ENCODE data around the gene SLC6A8.

The SLC6A8 gene

DNA sequence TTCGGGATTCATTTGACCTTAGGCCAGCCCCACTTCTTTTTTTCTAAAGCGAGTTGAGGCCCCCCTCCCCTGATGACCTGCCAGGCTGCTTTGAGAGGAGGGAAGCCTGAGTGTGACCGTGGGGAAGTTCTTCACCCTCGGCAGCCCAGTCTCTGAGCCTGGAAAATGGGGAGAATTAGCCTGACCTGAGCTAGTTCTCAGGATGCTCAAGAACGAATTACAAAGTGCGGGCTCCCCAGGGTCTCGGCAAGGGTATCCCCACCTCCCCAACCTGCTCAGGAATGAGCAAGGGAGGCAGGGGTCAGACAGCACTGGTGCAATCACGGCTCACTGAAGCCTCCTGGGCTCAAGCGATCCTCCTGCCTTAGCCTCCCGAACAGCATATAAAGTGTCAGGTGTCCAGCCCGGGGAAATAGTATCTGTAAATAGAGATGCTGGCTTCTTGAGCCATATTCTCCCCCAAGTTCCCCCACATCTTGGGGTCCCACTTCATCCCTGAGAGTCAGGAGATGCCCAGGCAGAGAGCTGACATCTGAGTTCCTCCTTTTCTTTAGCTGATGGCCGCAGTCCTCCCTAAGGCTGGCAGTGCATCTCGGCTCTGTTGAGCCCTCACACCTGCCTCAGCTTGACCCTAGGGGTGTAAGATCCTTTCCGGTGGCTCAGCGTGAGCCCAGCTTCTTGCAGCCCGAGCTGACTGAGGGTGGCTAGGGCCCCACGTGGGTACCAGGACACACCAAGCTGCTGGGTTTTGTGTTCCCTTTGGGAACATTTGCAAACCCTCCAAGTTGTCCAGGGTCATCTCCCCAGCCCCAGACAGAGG is 39.2 kb upstream of the SLC6A8 start:
- no peak for DNase-seq (ENCODE audit: low read depth, low spot score)

DNA sequence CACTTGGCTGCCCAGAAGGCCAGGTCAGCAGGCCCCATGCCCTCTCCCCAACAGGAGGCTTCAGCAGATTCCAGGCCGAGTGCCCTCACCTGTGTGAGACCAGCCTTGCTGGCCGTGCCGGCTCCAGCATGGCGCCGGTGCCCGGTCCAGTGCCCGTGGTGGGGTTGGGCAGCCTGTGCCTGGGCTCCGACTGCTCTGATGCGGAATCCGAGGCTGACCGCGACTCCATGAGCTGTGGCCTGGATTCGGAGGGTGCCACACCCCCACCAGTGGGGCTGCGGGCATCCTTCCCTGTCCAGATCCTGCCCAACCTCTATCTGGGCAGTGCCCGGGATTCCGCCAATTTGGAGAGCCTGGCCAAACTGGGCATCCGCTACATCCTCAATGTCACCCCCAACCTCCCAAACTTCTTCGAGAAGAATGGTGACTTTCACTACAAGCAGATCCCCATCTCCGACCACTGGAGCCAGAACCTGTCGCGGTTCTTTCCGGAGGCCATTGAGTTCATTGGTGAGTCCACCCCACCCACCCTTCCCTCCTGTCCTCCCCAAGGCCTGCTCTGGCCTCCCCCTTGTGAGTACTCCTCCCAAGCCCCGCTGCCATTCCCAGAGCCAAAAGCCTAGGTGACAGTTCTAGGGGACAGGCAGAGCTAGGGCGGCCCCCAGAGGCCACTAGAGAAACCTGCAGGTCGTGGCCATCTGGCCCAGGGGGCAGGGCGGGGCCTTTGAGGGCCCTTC is 38.4 kb upstream of the SLC6A8 start:
- DNase-seq (ENCODE audit: low read depth, low spot score): peak; percentile 89

DNA sequence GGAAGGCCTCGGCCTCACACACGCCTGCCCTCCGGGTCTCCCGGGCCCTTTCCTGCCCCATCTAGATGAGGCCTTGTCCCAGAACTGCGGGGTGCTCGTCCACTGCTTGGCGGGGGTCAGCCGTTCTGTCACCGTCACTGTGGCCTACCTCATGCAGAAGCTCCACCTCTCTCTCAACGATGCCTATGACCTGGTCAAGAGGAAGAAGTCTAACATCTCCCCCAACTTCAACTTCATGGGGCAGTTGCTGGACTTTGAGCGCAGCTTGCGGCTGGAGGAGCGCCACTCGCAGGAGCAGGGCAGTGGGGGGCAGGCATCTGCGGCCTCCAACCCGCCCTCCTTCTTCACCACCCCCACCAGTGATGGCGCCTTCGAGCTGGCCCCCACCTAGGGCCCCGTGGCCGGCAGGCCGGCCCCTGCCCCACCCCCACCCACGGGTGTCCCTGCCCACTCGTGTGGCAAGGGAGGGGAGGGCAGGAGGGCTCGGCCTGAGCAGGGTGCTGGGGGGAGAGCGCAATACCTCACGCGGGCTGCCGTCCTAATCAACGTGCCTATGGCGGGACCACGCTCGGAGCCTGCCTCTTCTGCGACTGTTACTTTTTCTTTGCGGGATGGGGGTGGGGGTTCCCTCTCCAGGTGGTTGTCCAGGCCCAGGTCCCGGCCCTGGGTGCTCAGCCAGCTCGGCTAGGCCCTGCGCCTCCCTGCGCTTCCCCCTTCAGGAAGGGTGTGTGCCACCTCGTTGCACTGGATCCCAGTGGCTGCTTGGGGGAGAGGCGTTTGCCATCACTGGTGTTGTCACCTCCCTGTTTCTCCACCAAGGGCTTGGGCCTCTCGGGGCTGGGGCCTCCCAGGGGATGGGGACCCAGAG is 37.6 kb upstream of the SLC6A8 start:
- DNase-seq (ENCODE audit: low read depth, low spot score): no peak

DNA sequence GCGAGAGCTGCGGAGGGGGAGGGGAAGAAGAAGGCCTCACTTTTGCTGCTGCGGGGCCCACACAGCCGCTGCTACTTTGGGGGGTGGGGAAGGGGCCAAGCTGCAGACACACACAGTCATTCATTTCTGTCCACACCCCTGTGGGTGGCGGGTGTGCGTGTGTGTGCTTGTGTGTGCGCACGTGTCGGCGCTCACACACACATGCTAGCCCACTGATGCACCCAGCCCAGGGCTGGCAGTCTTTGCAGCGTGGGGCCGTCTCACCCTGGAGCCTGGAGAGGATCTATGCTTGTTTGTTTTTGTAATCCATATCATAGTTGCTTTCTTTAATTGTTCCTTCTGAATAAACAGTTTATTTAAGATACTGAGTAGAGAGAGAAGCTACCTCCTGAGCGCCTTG is 36.8 kb upstream of the SLC6A8 start:
- DNase-seq (ENCODE audit: low read depth, low spot score): no peak

DNA sequence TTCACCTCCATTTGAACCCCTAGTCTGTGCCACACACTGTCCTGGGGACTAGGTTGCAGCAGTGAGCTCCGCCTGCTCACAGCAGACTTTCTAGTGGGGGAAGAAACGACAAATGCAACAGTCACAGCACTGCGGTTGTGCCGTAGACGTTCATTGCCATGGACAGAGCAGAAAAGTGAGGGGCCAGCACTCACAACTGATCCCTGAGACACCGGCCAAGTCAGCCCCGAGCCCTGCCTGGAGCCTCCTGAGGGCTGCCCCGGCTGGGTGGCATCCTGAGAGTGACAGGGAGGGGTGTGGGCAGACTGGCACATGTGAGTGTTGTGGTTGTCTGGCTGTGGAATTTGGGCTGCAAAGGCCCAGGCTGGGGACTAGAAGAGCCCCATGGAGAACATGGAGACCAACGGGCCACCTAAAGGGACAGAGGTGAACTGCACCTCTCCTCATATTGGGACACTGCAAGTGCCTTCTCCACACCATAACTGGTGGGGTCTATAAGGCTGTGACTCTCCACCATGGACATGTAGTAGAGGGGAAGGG is 36.1 kb upstream of the SLC6A8 start:
- DNase-seq (ENCODE audit: low read depth, low spot score): no peak

DNA sequence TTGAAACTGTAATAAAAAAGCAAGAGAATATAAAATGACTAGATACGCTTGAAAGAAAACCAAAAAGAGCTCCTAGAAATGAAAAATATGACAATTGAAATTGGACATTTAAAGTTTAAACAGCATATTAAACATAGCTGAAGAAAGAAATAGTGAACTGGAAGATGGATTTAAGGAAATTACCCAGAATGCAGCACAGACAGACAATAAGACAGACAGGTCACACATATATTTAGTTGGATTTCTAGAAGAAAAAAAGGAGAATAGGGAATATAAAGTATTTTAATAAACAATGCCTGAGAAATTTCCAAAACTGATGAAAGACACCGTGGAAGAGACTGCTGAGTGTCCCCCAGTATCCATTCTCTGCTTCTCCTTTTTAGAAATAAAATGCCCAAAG is 34.2 kb upstream of the SLC6A8 start:
- no peak for DNase-seq (ENCODE audit: low read depth, low spot score)

DNA sequence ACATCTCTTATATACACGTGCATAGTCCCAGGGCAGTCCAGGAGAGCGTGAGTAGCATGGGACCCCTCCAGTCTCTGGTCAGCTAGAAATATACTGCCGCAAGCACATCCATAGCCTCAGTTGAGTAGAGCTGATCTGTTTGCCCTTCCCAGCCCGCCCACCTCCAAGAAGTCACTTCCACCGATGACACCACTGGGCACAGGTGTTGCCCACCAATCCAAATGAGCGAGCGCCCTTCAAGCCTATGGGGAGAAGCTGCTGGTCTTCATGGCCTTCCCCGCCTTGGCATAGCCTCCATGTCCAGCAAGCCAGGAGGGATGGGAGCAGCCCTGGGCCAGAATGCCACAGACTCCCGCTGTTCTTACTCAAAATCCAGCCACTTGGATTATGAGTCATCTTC is 30.6 kb upstream of the SLC6A8 start:
- no peak for DNase-seq (ENCODE audit: low read depth, low spot score)

DNA sequence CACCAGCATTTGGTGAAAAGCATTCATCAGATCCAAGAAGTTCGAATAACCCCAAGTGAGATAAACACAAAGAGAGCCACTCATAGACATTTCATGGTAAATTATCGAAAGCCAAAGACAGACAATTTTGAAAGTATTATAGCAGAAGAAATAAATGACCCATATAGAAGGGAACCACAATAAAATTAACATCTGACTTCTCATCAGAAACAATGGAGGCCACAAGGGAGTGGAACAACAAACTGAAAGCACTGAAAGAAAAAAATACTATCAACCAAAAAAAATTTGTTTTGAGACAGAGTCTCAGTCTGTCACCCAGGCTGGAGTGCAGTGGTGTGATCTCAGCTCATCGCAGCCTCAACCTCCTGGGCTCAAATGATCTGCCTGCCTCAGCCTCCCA is 28.5 kb upstream of the SLC6A8 start:
- DNase-seq (ENCODE audit: low read depth, low spot score): no peak

DNA sequence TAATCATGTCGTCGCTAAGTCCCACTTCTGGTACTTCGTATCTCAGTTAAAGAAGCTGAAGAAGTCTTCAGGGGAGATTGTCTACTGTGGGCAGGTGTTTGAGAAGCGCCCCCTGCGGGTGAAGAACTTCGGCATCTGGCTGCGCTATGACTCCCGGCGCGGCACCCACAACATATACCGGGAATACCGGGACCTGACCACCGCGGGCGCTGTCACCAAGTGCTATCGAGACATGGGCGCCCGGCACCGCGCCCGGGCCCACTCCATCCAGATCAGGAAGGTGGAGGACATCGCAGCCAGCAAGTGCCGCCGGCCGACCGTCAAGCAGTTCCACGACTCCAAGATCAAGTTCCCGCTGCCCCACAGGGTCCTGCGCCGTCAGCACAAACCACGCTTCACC is 25.5 kb upstream of the SLC6A8 start:
- peak; percentile 95 for DNase-seq (ENCODE audit: low read depth, low spot score)

DNA sequence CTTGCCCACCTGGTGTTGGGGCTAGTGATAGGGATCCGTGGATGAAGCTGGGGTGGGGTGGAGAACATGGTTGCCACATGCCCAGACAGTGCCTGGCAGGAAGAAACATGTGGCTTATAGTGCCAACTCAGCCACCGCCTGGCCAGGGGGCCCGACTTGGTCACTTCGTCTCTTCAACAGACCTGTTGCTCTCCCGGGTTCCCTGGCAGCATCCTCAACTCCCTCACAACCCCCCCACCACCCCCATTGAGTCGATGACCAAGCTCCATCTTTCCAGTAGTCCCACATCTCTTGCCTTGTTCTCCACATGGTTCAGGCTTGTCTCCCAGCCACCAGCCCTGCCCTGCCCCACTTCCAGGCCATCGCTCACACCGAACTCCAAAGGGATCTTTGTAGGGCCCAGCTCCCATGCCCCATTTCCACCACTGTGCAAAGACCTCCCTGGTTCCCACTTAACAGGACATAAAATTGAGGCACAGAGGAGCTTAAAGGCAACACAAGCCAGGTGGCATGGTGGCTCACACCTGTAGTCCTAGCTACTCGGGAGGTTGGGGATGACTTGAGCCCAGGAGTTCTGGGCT is 21.9 kb upstream of the SLC6A8 start:
- no peak for DNase-seq (ENCODE audit: low read depth, low spot score)

DNA sequence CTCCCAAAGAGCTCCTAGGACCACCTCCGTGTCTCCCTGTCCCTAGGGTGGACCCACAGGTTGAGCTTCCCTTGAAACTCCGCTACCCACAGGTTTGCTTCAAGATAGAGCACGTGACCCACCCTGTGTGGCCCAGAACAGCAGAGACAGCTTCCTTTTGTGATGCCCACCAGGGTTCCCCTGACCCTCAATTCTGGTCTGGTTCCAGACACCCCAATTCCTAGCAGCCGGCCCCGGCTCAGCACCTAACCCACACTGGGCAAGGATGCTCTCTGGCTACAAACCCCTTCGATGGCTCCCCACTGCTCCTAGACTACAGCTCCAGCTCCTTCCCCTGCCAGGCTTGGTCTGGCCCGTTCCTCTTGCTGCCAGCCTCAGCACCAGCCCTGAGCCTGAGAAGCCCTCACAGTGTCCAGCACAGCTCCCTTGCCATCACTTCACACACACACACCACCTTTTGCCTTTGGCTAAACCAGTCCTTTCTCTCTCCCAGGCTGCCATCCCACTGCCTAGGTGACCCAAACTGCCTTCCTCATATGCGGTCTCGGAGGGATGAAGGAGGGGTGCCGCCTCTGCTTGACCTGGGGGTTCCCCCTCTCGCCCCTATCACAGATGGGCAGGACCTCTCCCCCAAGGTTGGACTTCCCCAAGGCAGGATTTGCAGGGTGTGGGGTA is 20.3 kb upstream of the SLC6A8 start:
- DNase-seq (ENCODE audit: low read depth, low spot score): no peak

DNA sequence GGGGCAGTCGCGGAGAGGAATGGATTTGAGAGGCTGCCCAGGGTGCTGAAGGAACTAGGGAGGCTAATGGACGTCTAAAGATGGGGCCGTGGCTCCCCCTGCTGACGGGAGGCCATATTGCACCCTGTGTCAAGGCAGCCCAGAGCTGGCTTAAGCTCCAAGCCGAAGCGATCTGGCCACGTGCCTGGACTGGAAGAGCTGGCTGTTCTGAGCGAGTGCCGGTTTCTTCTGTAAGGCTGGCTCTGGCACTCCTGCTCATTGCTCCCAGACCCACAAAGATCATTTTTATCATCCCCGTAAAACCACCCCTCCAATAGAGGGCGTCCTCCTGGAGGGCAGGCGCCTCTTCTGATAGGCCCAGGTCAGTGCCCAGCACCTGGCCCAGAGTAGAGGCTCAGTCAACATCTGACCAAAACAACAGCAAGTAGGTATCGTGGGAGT is 19.8 kb upstream of the SLC6A8 start:
- DNase-seq (ENCODE audit: low read depth, low spot score): peak; percentile 96

DNA sequence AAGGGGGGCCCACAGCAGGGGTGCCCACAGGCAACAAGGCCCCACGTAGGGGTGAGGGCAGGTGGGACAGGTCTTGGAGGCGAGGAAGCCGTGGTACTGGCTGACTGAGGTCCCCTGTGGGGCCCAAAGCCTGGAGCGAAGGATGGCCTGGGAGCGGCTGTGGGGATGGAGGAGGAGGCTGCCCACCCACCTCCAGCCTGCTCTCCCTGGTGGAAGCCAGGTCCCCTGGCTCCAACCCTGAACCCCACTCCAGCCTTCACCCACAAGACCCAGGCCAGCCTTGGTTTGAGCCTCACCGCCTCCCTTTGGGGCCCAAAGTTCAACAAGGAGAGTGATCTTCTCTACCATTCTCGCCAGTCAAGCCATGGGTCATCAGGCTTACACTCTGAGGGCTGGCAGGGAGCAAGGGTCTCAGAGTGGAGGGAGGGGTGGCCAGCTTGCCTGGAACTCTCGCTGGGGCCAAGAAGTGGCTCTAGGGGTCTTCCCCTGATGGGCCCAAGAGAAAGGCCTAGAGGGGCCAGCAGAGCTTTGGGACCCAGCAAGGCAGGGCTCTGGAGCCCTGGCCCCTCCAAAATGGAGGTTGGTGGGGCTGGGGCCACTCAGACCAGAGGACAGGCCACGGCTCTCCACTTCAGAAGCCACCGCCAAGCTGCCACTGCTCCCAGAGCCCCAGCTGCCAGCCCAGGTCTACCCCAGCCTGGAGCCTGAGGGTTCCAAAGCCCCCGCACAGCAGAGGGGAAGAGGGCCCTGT is 19.1 kb upstream of the SLC6A8 start:
- DNase-seq (ENCODE audit: low read depth, low spot score): no peak

DNA sequence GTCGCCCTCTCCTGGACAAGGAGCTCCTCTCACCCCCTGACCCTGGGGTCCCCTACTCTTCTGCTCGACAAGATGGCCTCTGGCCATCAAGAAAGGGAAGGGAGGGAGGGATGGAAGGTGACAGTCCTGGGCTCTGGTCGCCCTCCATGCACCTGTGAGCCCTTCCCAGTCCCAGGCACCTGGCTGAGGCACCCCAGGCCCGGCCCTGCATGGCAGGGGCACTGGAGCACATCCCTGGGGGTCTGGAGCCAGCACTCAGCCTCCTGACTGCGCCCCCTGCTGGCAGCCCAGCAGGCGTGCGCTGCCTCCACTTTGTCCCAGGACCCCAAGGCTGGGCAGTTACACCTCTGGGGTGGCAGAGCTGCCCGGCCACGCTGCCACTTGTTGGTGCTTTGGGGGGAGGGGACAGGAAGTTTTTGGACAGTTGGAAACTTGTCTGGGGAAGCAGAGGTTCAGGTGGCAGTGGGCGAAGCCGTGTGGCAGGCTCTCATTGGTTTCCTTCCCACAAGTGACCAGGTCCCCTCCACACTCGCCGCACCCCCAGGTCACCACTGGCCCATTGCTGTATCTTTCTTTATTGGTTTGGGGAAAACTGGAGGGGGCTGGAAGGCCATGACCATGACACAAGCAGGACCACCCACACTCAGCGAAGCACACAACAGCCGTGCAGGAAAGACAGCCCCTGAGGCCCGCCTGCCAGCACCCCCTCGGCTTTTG is 18.4 kb upstream of the SLC6A8 start:
- DNase-seq (ENCODE audit: low read depth, low spot score): peak; percentile 81

DNA sequence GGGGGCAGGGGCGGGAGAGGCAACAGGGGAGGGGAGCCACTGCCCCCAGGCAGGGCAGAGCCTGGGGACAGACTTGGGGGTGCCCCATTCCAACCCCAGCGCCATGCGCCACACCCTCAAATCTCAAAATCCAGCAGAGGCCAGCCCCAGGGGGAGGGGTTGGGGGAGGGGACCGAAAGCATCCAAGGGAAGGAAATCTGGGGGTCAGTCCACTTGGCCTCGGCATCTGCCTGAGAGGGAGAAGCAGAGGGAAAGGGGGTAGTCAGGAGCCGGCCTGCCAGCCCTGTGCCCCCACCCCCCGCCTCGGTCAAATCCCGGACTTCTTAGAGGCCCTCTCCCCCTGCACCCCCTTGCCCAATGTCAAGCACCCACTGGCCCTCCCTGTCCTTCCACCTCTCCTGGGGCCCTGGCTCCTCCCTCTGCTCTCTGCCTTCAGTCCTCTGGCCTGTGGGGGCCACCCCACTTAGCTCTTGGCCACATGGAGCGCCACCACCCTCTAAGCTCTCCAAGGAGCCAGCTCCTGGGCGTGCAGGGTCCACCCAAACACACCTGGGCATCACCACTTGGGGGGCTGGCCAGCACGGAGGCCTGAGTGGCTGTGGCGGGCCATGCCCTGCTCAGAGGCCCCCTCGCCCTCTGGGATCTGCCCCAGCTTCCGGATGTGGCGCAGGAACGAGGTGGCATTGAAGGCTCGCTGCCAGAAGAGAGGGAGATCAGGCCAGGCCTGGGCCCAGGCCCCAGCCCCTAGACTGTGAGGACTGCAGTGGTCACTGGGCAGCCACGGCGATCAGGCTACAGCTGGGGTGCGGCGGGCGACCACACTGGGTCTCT is 17.6 kb upstream of the SLC6A8 start:
- DNase-seq (ENCODE audit: low read depth, low spot score): no peak

DNA sequence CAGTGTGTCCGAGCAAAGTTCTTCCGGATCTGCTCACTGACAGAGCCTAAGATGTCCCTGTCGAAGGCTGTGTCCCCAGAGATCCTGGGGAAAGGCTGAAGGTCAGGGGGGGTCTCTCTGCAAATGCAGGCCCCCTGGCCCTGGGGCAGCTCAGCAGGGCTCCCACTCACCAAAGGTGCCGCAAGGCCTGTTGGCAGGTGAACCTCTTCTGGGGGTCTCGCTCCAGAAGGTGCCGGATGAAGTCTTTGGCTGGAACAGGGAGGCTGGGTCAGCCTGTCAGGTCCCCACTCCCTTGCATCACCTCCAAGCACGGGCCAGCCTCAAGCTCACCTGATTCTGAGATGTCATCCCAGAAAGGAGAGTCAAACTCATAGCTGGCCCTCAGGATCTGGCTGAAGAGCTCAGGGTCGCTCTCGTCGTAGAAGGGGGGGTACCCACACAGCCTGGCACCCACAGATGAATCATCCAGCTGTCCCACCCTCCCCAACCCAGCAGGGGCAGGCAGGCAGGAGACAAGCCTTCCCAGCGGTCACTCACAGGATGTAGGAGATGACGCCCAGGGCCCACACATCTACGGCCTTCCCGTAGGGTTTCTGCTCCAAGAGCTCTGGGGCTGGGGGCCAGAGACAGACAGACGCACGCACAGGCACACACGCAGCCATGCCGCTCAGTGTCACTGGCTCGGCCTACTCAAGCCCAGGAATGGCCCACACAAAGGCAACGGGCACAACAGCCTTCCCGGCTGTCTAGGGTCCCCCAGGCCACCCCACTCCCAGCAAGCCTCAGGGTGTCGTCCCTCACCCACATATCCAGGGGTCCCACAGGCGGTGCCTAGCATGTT is 16.8 kb upstream of the SLC6A8 start:
- DNase-seq (ENCODE audit: low read depth, low spot score): no peak

DNA sequence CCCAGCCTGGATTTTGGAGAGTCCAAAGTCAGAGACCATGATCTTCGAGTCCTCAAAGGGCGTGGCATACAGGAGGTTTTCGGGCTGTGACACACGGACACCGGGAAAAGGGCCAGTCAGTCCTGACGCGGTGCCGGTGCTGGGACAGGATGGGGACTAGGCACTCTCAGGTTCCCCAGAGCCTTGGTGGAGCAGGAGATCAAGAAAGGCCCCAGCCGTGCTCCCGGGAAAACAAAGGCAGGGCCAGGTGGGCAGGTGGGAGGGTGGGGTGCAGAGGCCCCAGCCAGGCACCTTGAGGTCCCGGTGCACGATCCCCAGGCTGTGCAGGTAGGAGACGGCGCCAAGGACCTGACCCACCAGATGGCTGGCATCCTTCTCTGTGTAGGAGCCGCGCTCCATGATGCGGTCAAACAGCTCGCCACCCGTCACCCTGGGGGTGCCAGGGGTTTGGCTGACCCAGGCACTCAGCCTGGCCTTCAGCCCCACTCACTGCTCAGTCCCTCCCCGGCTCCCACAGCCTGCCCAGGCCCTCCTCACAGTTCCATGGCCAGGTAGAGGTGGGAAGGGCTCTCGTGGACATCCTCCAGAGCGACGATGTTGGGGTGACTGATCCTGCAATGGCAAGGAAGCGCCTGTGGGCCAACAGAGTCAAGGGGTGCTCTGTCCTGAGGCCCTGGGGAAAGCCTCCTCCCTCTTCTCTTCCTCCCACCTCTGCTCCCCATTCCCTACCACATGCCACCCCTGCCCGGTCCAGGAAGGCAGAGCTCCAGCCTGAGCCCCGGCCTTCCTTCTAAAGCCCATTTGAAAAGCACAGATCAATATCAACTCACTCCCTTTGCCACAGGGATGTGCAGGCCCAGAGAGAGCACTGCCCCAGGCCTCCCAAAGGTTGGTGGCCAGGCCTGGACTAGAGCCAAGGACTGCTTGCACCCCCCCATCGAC is 15.9 kb upstream of the SLC6A8 start:
- DNase-seq (ENCODE audit: low read depth, low spot score): no peak
